GM18873 (cell line): ENCODE results near the gene CFD.
"Not testable (repeated sequence)": the region's sequence is repeated elsewhere in the genome, so short reads cannot be mapped to it uniquely, and the experiment has no call there.

Source experiments
- ATAC-seq: cut with Tn5 transposase; IDR thresholded peaks from one replicate; pipeline ENCODE4 v1.9.1; 2021; ENCODE audit warnings: mild to moderate bottlenecking, moderate library complexity, moderate number of reproducible peaks; ENCODE audit not compliant: unreplicated experiment, low FRiP score

CFD gene

DNA sequence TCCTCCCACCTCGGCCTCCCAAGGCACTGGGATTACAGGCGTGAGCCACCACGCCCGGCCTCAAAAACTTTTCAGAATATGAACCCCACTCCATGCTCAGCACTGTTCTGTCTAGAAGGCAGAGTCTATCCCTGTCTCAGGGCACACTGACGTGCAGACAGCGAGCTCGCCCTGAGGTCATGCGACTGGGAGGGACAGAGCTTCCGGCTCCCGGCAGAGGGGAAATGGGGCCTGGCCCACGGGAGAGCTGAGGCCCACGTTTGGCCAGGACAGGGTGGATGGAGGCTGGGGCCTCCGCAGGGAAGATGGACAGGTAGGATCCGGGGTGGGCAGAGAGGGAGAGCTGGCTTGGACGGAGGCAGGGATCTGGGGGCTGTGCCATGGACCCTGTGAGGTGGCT, 34.6 kb upstream of the CFD start:
- no peak for ATAC-seq

DNA sequence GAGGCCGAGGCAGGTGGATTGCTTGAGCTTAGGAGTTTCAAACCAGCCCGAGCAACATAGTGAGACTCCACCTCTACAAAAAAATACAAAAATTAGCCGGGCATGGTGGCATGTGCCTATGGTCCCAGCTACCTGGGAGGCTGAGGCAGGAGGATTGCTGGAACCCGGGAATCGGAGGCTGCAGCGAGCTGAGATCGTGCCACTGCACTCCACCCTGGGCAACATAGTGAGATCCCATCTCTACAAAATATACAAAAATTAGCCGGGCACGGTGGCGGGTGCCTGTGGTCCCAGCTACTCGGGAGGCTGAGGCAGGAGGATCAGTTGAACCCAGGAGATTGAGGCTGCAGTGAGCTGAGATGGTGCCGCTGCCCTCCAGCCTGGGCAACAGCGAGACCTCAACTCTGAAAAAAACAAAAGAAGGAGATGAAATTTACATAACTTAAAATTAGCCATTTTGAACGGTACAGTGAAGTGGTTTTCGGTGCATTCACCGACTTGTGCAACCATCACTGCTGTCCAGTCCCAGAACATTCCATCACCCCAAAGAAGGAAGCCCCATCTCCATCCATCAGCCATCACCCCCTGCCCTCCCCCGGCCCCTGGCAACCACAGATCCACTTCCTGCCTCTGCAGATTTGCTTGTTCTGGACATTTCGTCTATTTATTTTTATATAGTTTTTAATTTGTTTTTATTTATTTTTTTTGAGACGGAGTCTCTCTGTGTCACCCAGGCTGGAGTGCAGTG, 33.4 kb upstream of the CFD start:
- no peak for ATAC-seq

DNA sequence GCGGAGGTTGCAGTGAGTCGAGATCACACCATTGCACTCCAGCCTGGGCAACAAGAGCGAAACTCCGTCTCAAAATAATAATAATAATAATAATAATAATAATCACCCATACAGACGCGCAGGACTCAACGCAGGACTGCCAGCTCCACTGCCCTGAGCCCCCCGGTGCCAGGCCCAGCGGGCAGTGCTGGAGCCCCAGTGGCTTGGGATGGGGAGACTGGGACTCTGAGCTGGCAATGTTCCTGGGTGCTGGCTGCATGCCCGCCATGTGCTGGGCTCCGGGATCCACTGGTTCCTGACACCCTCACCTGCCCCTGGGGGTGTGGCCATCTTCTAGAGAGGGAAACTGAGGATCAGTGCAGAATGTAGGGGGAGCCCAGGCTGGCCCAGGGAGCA, 32.2 kb upstream of the CFD start:
- no peak for ATAC-seq

DNA sequence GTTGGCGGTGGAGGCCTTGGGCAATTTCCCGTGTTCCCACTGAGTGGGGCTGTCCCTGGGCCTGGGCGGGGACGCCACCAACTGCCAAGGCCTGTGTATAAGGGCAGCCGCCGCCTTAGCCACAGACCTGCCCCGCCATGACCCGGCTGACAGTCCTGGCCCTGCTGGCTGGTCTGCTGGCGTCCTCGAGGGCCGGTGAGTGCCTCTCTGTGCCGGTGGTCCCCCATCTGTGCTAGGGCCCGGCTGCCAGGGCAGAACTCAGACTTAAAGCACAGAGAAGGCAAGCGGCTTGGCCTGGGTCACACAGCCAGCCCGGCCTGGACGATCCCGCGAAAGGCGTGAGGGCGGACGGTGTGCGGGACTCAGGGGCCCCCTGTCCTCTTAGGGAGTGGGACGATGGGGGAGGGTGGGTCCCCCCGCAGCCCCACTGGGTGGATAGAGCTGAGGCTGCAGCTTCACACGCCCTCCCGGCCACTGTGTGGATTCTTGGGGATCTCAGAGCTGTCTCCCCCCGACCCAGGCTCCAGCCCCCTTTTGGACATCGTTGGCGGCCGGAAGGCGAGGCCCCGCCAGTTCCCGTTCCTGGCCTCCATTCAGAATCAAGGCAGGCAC, 31.6 kb upstream of the CFD start, which contains the start of gene AZU1:
Gene AZU1, plus strand, starts transcription at position 128 of the 612 bp plus-strand sequence. Its CDS starts 10 bp downstream, at position 138.
- no peak for ATAC-seq

GRCh38 chr19:829129-829758, 30.2 kb upstream of the CFD start:
- ATAC-seq: no peak

GRCh38 chr19:831407-832369, 27.8 kb upstream of the CFD start:
- ATAC-seq: no peak

GRCh38 chr19:834216-834615, 25.2 kb upstream of the CFD start:
- ATAC-seq: no peak

DNA sequence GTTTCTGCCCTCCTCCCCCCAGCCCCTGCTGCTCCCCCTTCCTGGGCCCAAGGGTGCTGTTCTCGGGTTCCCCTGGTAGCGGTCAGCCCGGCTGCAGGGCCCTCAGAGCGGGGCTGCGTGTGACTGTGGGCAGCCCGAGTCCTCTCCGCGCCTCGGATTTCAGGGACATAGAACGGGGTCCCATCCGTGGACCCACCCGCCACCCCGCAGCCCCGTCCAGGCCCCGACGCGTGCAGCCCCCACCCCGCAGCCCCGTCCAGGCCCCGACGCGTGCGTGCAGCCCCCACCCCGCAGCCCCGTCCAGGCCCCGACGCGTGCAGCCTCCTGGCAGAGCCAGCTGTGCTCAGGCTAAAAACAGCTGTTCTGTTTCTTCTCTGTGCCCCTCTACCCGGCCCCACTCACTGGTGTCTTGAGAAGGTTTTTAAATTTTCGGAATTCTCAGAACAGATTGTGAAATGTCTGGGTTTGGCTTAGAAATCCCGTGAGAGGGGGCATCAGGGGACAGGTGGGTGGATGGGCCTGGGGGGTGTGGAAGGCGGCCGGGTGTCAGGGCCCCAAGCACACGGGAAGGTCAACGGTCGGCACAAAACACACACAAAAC, 24.2 kb upstream of the CFD start:
- no peak for ATAC-seq

DNA sequence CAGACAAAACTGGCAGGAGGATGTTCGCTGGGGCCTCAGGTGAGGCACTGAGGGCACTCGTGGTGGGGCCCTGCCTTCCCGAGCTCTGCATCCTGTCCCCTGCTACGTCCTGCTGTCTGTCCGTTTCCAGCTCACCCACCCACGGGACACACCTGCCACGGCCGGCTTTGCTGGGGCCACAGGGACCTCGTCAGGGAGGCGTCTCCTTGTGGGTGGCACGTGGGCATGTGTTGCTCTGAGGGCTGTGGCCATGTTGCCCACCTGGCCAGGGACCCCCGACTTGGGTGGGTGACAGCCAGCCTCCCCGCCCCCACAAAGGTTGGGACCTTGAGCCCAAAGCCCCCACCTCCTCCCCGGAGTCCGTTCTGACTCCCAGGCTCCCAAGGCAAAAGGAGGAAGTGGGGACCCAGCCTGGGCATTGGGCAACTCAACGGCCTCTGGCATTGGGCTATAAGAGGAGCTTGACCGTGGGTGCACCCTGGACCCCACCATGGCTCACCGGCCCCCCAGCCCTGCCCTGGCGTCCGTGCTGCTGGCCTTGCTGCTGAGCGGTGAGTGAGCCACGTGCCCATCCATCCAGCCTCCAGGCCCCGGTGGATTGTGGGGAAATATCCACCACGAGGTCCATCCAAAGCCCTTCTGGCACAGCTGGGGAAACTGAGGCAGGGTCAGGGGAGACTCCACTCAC, 18.8 kb upstream of the CFD start, which contains the start of gene PRTN3:
Gene PRTN3, plus strand, starts transcription at position 481 of the 688 bp plus-strand sequence. Its CDS starts 10 bp downstream, at position 491.
- ATAC-seq: no peak

DNA sequence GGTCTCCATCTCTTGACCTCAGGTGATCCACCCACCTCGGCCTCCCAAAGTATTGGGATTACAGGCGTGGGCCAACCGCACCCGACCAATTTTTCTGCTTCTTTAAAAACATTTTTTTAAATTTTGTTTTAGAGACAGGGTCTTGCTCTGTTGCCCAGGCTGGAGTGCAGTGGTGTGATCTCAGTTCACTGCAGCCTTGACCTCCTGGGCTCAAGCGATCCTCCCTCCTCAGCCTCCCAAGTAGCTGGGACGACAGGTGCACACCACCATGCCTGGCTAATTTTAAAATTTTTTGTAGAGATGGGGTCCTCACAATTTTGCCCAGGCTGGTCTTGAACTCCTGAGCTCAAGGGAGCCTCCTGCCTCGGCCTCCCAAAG, 16.7 kb upstream of the CFD start:
- ATAC-seq: not testable (repeated sequence)

- no peak for ATAC-seq
Observed at GRCh38 chr19:843180-843835, 16.2 kb upstream of the CFD start.

- ATAC-seq: no peak
Observed at GRCh38 chr19:843836-844545, 15.5 kb upstream of the CFD start.

DNA sequence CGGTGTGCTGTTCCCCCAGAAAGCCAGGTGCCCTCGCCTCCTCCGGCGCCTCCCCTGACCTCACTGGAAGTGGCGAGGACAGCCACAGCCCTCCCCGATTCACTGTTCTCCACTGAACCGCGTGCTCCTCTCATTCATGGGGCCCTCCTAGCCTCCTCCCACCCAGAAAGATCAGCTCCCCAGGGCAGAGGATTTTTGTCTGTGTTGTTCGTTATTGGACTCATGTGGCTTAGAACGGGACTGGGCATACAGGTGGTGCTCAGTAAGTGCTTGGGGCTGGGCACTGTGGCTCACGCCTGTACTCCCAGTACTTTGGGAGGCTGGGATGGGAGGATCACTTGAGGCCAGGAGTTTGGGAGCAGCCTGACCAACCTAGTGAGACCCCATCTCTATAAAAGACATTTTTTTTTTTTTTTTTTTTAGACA, 14.9 kb upstream of the CFD start:
- no peak for ATAC-seq

DNA sequence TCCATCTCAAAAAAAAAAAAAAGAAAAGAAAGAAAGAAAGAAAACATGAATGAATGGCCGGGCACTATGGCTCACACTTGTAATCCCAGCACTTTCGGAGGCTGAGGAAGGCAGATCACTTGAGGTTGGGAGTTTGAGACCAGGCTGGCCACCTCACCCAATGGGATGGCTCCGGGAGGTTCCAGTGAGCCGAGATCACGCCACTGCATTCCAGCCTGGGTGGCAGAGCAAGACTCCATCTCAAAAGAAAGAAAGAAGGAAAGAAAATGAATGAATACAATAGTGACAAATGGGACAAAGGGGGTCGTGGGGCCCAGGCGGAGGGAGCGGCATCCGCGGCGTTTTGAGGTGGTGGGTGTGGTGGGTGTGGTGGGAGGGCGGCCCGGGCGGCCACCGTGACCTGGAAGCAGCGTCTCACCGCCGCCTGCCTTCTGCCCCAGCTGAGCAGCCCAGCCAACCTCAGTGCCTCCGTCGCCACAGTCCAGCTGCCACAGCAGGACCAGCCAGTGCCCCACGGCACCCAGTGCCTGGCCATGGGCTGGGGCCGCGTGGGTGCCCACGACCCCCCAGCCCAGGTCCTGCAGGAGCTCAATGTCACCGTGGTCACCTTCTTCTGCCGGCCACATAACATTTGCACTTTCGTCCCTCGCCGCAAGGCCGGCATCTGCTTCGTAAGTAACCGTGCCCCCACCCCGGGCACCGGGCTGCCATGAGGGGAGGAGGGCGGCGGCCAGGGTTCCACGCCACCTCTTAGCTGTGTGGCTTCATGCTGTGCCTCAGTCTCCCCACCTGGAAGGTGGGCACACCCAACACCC, 13.6 kb upstream of the CFD start:
- no peak for ATAC-seq

GRCh38 chr19:848386-848921, 11.0 kb upstream of the CFD start:
- ATAC-seq: no peak

DNA sequence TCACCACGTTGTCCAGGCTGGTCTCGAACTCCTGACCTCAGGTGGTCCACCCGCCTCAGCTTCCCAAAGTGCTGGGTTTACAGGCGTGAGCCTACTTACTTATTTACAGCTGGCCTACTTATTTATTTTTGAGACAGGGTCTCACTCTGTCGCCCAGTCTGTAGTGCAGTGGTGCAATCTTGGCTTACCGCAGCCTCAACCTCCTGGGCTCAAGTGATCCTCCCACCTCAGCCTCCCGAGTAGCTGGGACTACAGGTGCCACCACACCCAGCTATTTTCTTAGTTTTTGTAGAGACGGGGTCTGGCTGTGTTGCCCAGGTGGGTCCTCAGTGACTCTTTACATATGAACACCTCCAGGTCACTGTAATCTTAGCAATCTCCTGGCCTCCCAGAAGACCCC, 10.3 kb upstream of the CFD start:
- not testable (repeated sequence) for ATAC-seq
